H9 (cell line): ENCODE data around the gene BRMS1. TPM values are rescaled to one million over a fixed set of nuclear protein-coding genes. Genes with fewer than 3 reads are reported as not detected.

Source experiments
- DNase-seq: peaks from one replicate; pipeline ENCODE4 v3.0.0-alpha.2; 2017
- H2AFZ ChIP-seq: one replicate; pipeline ENCODE4 v1.6.1; 2013; ENCODE audit warnings: mild to moderate bottlenecking, low read length, control low read depth, moderate library complexity
- H2AK5ac ChIP-seq: 2 replicates; pipeline ENCODE4 v1.6.1; 2013; ENCODE audit warnings: low read length, control low read depth, mixed read lengths; ENCODE audit not compliant: insufficient read length
- H2BK120ac ChIP-seq: one replicate; pipeline ENCODE4 v1.6.1; 2013; ENCODE audit warnings: low read depth, mild to moderate bottlenecking, low read length, control low read depth, inconsistent platforms; ENCODE audit not compliant: poor library complexity, severe bottlenecking
- H2BK12ac ChIP-seq: 2 replicates; pipeline ENCODE4 v1.6.1; 2013; ENCODE audit warnings: low read length, control low read depth, mixed read lengths, low read depth; ENCODE audit not compliant: insufficient read length
- H2BK15ac ChIP-seq: 2 replicates; pipeline ENCODE4 v1.6.1; 2013; ENCODE audit warnings: low read depth, low read length, control low read depth
- H2BK20ac ChIP-seq: one replicate; pipeline ENCODE4 v1.6.1; 2013; ENCODE audit warnings: low read depth, mild to moderate bottlenecking, low read length, control low read depth, inconsistent platforms; ENCODE audit not compliant: poor library complexity, severe bottlenecking
- H2BK5ac ChIP-seq: 2 replicates; pipeline ENCODE4 v1.6.1; 2013; ENCODE audit warnings: low read length, control low read depth, mixed read lengths; ENCODE audit not compliant: insufficient read length
- H3K14ac ChIP-seq: 2 replicates; pipeline ENCODE4 v1.6.1; 2013; ENCODE audit warnings: low read length, control low read depth; ENCODE audit not compliant: insufficient read depth
- H3K18ac ChIP-seq: 2 replicates; pipeline ENCODE4 v1.6.1; 2013; ENCODE audit warnings: low read depth, mild to moderate bottlenecking, mixed read lengths, low read length, control low read depth; ENCODE audit not compliant: insufficient read length
- H3K23ac ChIP-seq: 2 replicates; pipeline ENCODE4 v1.6.1; 2013; ENCODE audit warnings: low read length, control low read depth, mixed read lengths, low read depth; ENCODE audit not compliant: insufficient read length
- H3K23me2 ChIP-seq: 2 replicates; pipeline ENCODE4 v1.6.1; 2013; ENCODE audit warnings: low read depth, mild to moderate bottlenecking, mixed read lengths, low read length, control low read depth; ENCODE audit not compliant: insufficient read length, poor library complexity, severe bottlenecking
- H3K27ac ChIP-seq: 2 replicates; pipeline ENCODE4 v1.5.1; 2013; ENCODE audit warnings: low read length, control low read depth, mixed read lengths, low read depth; ENCODE audit not compliant: insufficient read length
- H3K27me3 ChIP-seq: 2 replicates; pipeline ENCODE4 v1.6.1; 2013; ENCODE audit warnings: low read length, control low read depth, inconsistent platforms; ENCODE audit not compliant: insufficient read depth
- H3K4ac ChIP-seq: 2 replicates; pipeline ENCODE4 v1.6.1; 2013; ENCODE audit warnings: low read depth, mild to moderate bottlenecking, control low read depth, inconsistent platforms, low read length, moderate library complexity
- H3K4me1 ChIP-seq: 2 replicates; pipeline ENCODE4 v1.6.1; 2013; ENCODE audit warnings: low read length, control low read depth, inconsistent platforms; ENCODE audit not compliant: insufficient read depth
- H3K4me2 ChIP-seq: 2 replicates; pipeline ENCODE4 v1.6.1; 2013; ENCODE audit warnings: low read length, control low read depth, mixed read lengths; ENCODE audit not compliant: insufficient read length, insufficient read depth
- H3K56ac ChIP-seq: 2 replicates; pipeline ENCODE4 v1.6.1; 2013; ENCODE audit warnings: low read depth, mild to moderate bottlenecking, mixed read lengths, low read length, control low read depth; ENCODE audit not compliant: insufficient read length
- H3K79me1 ChIP-seq: 2 replicates; pipeline ENCODE4 v1.6.1; 2013; ENCODE audit warnings: low read depth, mild to moderate bottlenecking, moderate library complexity, low read length, control low read depth, inconsistent platforms; ENCODE audit not compliant: insufficient read depth, poor library complexity, severe bottlenecking
- H3K79me2 ChIP-seq: 2 replicates; pipeline ENCODE4 v1.6.1; 2013; ENCODE audit warnings: low read length, control low read depth, inconsistent platforms; ENCODE audit not compliant: insufficient read depth
- H3K9ac ChIP-seq: 2 replicates; pipeline ENCODE4 v1.6.1; 2013; ENCODE audit warnings: low read length, control low read depth, mixed read lengths; ENCODE audit not compliant: insufficient read length; ENCODE audit errors: extremely low read depth
- H3K9me3 ChIP-seq: one replicate; pipeline ENCODE4 v1.6.1; 2013; ENCODE audit warnings: low read depth, low read length, inconsistent platforms; ENCODE audit not compliant: control insufficient read depth
- H3T11ph ChIP-seq: one replicate; pipeline ENCODE4 v1.6.1; 2013; ENCODE audit warnings: mild to moderate bottlenecking, low read length, control low read depth, inconsistent platforms
- H4K20me1 ChIP-seq: one replicate; pipeline ENCODE4 v1.6.1; 2013; ENCODE audit not compliant: control insufficient read depth, insufficient read length, insufficient read depth
- H4K5ac ChIP-seq: 2 replicates; pipeline ENCODE4 v1.6.1; 2013; ENCODE audit warnings: low read depth, mild to moderate bottlenecking, mixed read lengths, low read length, control low read depth; ENCODE audit not compliant: insufficient read length
- H4K8ac ChIP-seq: replicated peaks from 2 replicates; pipeline ENCODE4 v1.6.1; 2013; ENCODE audit warnings: low read length, control low read depth, mixed read lengths, low read depth; ENCODE audit not compliant: insufficient read length
- H4K91ac ChIP-seq: 2 replicates; pipeline ENCODE4 v1.6.1; 2013; ENCODE audit warnings: low read depth, mild to moderate bottlenecking, moderate library complexity, mixed read lengths, low read length, control low read depth; ENCODE audit not compliant: insufficient read length
- H3K27ac Mint-ChIP-seq, 3 experiments: 2 replicates in 2 of 3; 3 replicates in 1 of 3; pipeline ENCODE4 v1.8.0; 2020 to 2021; ENCODE audit warnings: mixed read lengths in 3 of 3, mild to moderate bottlenecking in 1 of 3, moderate library complexity in 1 of 3
- H3K27me3 Mint-ChIP-seq: 2 replicates; pipeline ENCODE4 v1.8.0; 2021; ENCODE audit warnings: low read depth, mild to moderate bottlenecking, moderate library complexity, mixed read lengths
- H3K36me3 Mint-ChIP-seq, 3 experiments: 2 replicates in 2 of 3; 3 replicates in 1 of 3; pipeline ENCODE4 v1.8.0; 2020 to 2021; ENCODE audit warnings: low read depth in 3 of 3, mixed read lengths in 3 of 3; ENCODE audit not compliant: insufficient read depth in 1 of 3
- H3K4me1 Mint-ChIP-seq, 2 experiments: 2 replicates each; pipeline ENCODE4 v1.8.0; 2020; ENCODE audit warnings: mixed read lengths in 2 of 2
- H3K4me3 Mint-ChIP-seq, 2 experiments: 2 replicates in 1 of 2; 3 replicates in 1 of 2; pipeline ENCODE4 v1.8.0; 2020 to 2021; ENCODE audit warnings: mild to moderate bottlenecking in 2 of 2, mixed read lengths in 2 of 2, moderate library complexity in 1 of 2
- H3K9me3 Mint-ChIP-seq, 2 experiments: 2 replicates in 1 of 2; 3 replicates in 1 of 2; pipeline ENCODE4 v1.8.0; 2020; ENCODE audit warnings: mild to moderate bottlenecking in 2 of 2, mixed read lengths in 2 of 2, moderate library complexity in 1 of 2
- CTCF ChIP-seq: fragments of 200-600 bp; sonication (generic); conservative IDR thresholded peaks from 3 replicates; pipeline ENCODE4 v1.8.0; 2021; ENCODE audit warnings: antibody characterized with exemption, mild to moderate bottlenecking
- WGBS: extraction: QIAGEN DNeasy Blood & Tissue Kit; methylation state at CpG from one replicate; pipeline ENCODE4 v1.1.7; 2013; ENCODE audit warnings: missing lambda C conversion rate, low lambda C conversion rate, mixed read lengths; ENCODE audit not compliant: insufficient read length; ENCODE audit errors: extremely low coverage; 5-methylcytosine and 5-hydroxymethylcytosine counted together
- total RNA-seq: library from RNA; stranded (reverse); gene quantifications from 2 replicates; pipeline ENCODE4 v1.2.1, GENCODE V29; 2021

Gene BRMS1
- total RNA-seq, 1 experiment from 2014 or later, result 50.1 TPM

GRCh38 chr11:66362481-66363147 is 17.7 kb upstream of the BRMS1 start:
- H3K4me2 ChIP-seq, result no peak overlapping the region
- no peak overlapping the region for H2BK5ac ChIP-seq
- no peak overlapping the region for H3K23ac ChIP-seq
- no peak overlapping the region for H3K56ac ChIP-seq
- H3K4ac ChIP-seq, result no peak overlapping the region
- H3K18ac ChIP-seq, result no peak overlapping the region
- no peaks in the 10 kb centered on the region for H3K23me2 ChIP-seq
- no peak overlapping the region for H3K27ac ChIP-seq
- H2AFZ ChIP-seq, result no peak overlapping the region
- no peak overlapping the region for H3T11ph ChIP-seq
- H3K27me3 ChIP-seq, result no peaks in the 10 kb centered on the region
- no peak overlapping the region for H2AK5ac ChIP-seq
- Mint-ChIP-seq H3K4me3 (no peak overlapping the region), H3K27me3 (no peaks in the 10 kb centered on the region), H3K36me3 (peaks cover 23 to 62% (median 46%) of the 10 kb centered on the region in 3 experiments; a peak in 6 of 7 replicates), H3K27ac (peak overlapping the region in 1 of 3 experiments; percentile 34; a peak in 1 of 7 replicates), H3K9me3 (no peaks in the 10 kb centered on the region), H3K4me1 (peaks cover 7 to 8% of the 10 kb centered on the region in 2 experiments)
- H3K14ac ChIP-seq, result no peak overlapping the region
- no peak overlapping the region for H2BK12ac ChIP-seq
- no peak for DNase-seq
- H4K20me1 ChIP-seq, result no peaks in the 10 kb centered on the region
- H3K9ac ChIP-seq, result no peak overlapping the region
- no peaks in the 10 kb centered on the region for H3K79me2 ChIP-seq
- TF ChIP-seq CTCF, result no peak
- no peaks in the 10 kb centered on the region for H3K79me1 ChIP-seq
- H2BK20ac ChIP-seq, result no peak overlapping the region
- no peak overlapping the region for H2BK120ac ChIP-seq
- H3K4me1 ChIP-seq, result peaks cover 4% of the 10 kb centered on the region; the same call in 1 of the 2 replicates
- no peak overlapping the region for H4K91ac ChIP-seq
- no peak overlapping the region for H4K5ac ChIP-seq
- H3K9me3 ChIP-seq, result no peaks in the 10 kb centered on the region
- no CpG with 5 or more reads among the region's 9 CpGs for WGBS
- no peak overlapping the region for H2BK15ac ChIP-seq
- no peak overlapping the region for H4K8ac ChIP-seq
